Prostate gland (tissue), 2 donors: ENCODE data around the gene ANKS1B. TPM values are rescaled to one million over a fixed set of nuclear protein-coding genes. Genes with fewer than 3 reads are reported as not detected.
"Not testable (repeated sequence)": the region's sequence is repeated elsewhere in the genome, so short reads cannot be mapped to it uniquely, and the experiment has no call there.

Experiments used
- DNase-seq: peaks from one replicate; pipeline ENCODE4 v3.0.0-alpha.2; 2019; ENCODE audit warnings: low spot score
- H3K27ac ChIP-seq, 2 donors: fragments of 200-600 bp; sonication (generic); 2 replicates each; pipeline ENCODE4 v1.5.1; 2017 to 2019
- H3K27me3 ChIP-seq: fragments of 200-600 bp; sonication (generic); replicated peaks from 2 replicates; pipeline ENCODE4 v1.5.1; 2019; ENCODE audit not compliant: insufficient read depth
- H3K36me3 ChIP-seq, 2 donors: fragments of 200-600 bp; sonication (generic); 1 replicate in 1 of 2; 2 replicates in 1 of 2; pipeline versions ENCODE4 v1.5.1 to v1.8.1; 2017 to 2019
- H3K4me1 ChIP-seq: fragments of 200-600 bp; sonication (generic); replicated peaks from 2 replicates; pipeline ENCODE4 v1.5.1; 2019
- H3K4me3 ChIP-seq, 2 donors: fragments of 200-600 bp; sonication (generic); 2 replicates each; pipeline ENCODE4 v1.5.1; 2017 to 2019
- H3K9me3 ChIP-seq: fragments of 200-600 bp; sonication (generic); 2 replicates; pipeline ENCODE4 v1.5.1; 2017
- POLR2A ChIP-seq: fragments of 450-650 bp; IDR thresholded peaks from one replicate; pipeline ENCODE4 v1.6.1; 2016; ENCODE audit warnings: antibody characterized with exemption, mild to moderate bottlenecking
- POLR2AphosphoS5 ChIP-seq: sonication (generic); formaldehyde crosslinking; IDR thresholded peaks from one replicate; pipeline ENCODE4 v1.6.1; 2017; ENCODE audit warnings: antibody characterized with exemption
- WGBS: methylation state at CpG from one replicate; pipeline ENCODE4 v1.1.5; 2018; 5-methylcytosine and 5-hydroxymethylcytosine counted together
- intact Hi-C: fragments of 100-400 bp; cut with DNase I; formaldehyde crosslinking; loops from one replicate; pipeline ENCODE4 v1.14.2; 2022
- total RNA-seq, 2 donors: library from RNA; depleted of rRNA; stranded (reverse); fragments of >200 nt; gene quantifications; one replicate each; pipeline ENCODE4 v1.1.0, GENCODE V29; 2016
- TF ChIP-seq, protein P1 (sequence below), 4 experiments: fragments of 200-600 bp in 2 of 4; fragments of 450-650 bp in 2 of 4; sonication (generic) in 2 of 4; IDR thresholded peaks; 1 replicate in 3 of 4; 2 replicates in 1 of 4; pipeline ENCODE4 v1.5.1; 2016 to 2019; ENCODE audit warnings: antibody characterized with exemption in 4 of 4, mild to moderate bottlenecking in 2 of 4, moderate library complexity in 2 of 4

Gene ANKS1B
- total RNA-seq, 2 donors from 2014 or later: 13.0 to 17.4 TPM

DNA sequence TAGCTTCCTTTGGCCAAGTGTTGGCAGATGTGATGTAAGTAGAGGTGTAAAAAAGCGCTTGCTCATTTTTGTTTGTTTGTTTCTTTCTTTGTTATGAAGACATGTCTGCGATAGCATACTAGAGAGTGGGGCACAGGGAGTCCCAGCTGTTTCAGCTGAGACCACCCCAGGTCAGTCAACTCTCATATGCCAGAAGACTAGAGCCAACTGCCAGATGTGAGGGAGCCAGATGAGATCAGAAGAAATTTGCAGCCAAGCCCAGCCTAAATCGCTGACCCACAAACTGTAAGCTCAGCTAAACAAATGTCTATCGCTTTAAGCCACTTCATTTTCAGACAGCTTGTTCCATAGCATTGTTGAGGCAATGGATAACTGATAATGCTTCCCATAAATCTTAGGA lies 942.5 kb downstream of the ANKS1B start:
- 84% methylated on average over 4 of the region's 4 CpGs for WGBS
- Histone ChIP-seq H3K27ac (no peak overlapping the region), H3K4me1 (no peaks in the 10 kb centered on the region), H3K27me3 (no peaks in the 10 kb centered on the region), H3K9me3 (no peaks in the 10 kb centered on the region), H3K36me3 (no peaks in the 10 kb centered on the region), H3K4me3 (no peak overlapping the region)
- no peak for DNase-seq
- intact Hi-C loops: loop anchor here (5.0 kb wide), 1 partner anchor 615 kb away; no protein-coding TSS in a partner anchor
- no peak for TF ChIP-seq POLR2A
- TF ChIP-seq, protein P1, sequence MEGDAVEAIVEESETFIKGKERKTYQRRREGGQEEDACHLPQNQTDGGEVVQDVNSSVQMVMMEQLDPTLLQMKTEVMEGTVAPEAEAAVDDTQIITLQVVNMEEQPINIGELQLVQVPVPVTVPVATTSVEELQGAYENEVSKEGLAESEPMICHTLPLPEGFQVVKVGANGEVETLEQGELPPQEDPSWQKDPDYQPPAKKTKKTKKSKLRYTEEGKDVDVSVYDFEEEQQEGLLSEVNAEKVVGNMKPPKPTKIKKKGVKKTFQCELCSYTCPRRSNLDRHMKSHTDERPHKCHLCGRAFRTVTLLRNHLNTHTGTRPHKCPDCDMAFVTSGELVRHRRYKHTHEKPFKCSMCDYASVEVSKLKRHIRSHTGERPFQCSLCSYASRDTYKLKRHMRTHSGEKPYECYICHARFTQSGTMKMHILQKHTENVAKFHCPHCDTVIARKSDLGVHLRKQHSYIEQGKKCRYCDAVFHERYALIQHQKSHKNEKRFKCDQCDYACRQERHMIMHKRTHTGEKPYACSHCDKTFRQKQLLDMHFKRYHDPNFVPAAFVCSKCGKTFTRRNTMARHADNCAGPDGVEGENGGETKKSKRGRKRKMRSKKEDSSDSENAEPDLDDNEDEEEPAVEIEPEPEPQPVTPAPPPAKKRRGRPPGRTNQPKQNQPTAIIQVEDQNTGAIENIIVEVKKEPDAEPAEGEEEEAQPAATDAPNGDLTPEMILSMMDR (IDR thresholded peaks at IDR 0.05): no peak
- no peak for TF ChIP-seq POLR2AphosphoS5

DNA sequence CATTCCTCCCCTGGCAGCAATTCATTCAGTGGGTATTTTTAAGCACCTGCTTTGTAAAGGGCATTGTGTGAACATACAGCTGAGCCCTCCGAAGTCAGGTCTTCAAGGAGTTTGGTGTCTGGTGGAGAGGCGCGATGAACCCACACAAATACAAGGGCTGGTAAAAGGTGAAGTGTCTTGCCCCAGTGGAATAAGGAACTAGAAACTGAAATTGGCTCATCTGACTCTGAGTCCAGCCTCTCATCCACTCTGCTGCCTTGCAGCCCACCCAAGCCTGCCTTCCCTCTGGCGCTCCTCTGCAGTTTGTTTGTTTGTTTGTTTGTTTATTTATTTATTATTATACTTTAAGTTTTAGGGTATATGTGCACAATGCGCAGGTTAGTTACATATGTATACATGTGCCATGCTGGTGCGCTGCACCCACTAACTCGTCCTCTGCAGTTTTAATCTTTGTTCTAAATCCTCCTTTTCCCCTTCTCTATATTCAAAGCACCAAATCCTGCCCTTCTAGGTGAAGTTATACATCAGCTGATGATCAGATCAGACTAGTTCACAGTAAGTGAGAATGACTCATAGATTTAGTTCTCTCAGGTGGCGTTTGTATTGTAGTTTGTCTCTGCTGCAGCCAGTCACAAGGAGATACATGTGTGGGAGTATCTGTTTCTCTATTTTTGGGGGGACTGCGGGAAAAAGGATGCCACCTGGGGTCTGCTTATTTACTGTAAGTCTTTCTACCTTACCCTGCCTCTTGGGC lies 945.2 kb downstream of the ANKS1B start:
- Histone ChIP-seq H3K4me1 (no peaks in the 10 kb centered on the region), H3K27ac (no peak overlapping the region), H3K9me3 (no peaks in the 10 kb centered on the region), H3K36me3 (no peaks in the 10 kb centered on the region), H3K4me3 (no peak overlapping the region), H3K27me3 (no peaks in the 10 kb centered on the region)
- TF ChIP-seq POLR2AphosphoS5 (no peak), POLR2A (no peak)
- TF ChIP-seq, protein P1 (IDR thresholded peaks at IDR 0.05): no peak
- 87% methylated on average over 9 of the region's 9 CpGs for WGBS
- no peak for DNase-seq
- intact Hi-C loops: loop anchor here (5.0 kb wide), 1 partner anchor 618 kb away; no protein-coding TSS in a partner anchor

DNA sequence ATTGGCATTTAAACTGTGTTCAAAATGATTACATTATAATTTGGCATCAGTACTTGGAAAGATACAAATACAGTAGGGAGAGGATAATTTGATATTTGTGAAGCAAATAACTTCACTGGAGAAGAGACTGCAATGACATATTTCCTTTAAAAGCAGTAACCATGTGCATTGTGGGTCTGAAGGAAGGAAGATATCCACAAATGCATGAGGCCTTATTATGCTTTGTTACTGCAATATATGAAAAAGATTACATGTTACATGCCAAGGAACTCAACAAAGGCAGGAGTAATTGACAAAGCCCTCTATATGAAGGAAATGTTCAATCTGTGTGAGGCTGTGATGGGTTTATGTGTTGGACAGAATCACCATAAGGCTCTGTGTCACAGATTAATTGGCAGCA lies 948.2 kb downstream of the ANKS1B start:
- no peaks in the 10 kb centered on the region for H3K4me1 ChIP-seq
- H3K27ac ChIP-seq: no peak overlapping the region
- TF ChIP-seq, protein P1 (IDR thresholded peaks at IDR 0.05): no peak
- TF ChIP-seq POLR2AphosphoS5: no peak
- no peak for TF ChIP-seq POLR2A
- H3K4me3 ChIP-seq: no peak overlapping the region
- no peak for DNase-seq
- intact Hi-C loops: no loop called here
- H3K9me3 ChIP-seq: no peaks in the 10 kb centered on the region
- no peaks in the 10 kb centered on the region for H3K27me3 ChIP-seq
- H3K36me3 ChIP-seq: no peaks in the 10 kb centered on the region

DNA sequence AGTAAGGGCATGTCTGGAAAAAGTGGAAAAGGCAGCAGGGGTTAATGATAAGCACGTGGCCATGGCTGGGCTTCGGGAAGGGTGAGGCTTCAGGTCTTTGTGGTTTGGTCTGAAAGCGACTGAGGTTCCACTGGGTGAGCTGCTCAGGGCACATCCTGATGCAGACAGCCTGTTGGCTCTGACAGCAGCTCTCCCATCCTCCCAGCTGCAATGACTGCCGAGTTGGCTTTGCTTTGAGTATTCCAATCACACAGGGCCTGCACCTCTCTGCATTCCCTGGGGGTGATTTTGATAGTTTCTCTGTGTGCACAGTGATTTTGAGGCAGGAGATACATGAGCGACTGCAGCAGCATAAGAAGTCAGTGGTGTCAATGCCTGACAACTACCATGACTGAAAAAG lies 948.9 kb downstream of the ANKS1B start:
- no peak overlapping the region for H3K4me3 ChIP-seq
- TF ChIP-seq POLR2AphosphoS5 (no peak), POLR2A (no peak)
- TF ChIP-seq, protein P1 (IDR thresholded peaks at IDR 0.05): no peak
- no peaks in the 10 kb centered on the region for H3K36me3 ChIP-seq
- no peaks in the 10 kb centered on the region for H3K27me3 ChIP-seq
- H3K27ac ChIP-seq: no peak overlapping the region
- 59% methylated on average over 5 of the region's 5 CpGs for WGBS
- H3K9me3 ChIP-seq: no peaks in the 10 kb centered on the region
- intact Hi-C loops: no loop called here
- DNase-seq: no peak
- H3K4me1 ChIP-seq: no peaks in the 10 kb centered on the region

DNA sequence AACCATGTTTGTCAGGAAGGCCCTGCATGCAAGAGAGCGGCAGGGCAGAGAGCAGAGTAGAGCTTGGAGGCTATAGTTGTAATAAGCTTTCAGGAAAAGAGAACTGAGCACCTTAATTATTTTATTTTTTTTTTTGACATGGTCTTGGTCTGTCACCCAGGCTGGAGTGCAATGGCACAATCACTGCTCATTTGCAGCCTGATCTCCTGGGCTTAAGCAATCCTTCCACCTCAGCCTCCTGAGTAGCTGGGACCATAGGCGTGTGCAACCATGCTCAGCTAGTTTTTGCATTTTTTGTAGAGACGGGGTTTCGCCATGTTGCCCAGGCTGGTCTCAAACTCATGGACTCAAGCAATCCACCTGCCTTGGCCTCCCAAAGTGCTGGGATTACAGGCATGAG lies 950.5 kb downstream of the ANKS1B start:
- H3K36me3 ChIP-seq, intact Hi-C loops, H3K27me3 ChIP-seq, H3K27ac ChIP-seq, H3K4me3 ChIP-seq, H3K4me1 ChIP-seq, DNase-seq, H3K9me3 ChIP-seq: not testable (repeated sequence)
- 92% methylated on average over 4 of the region's 4 CpGs for WGBS
